Activated T-helper 17 cell treated with anti-CD3 and anti-CD28 coated beads, Interleukin-2, amount 50 U/mL, for 72 hours (primary cell): ENCODE measurements around the gene ST8SIA6. TPM values are rescaled to one million over a fixed set of nuclear protein-coding genes. Genes with fewer than 3 reads are reported as not detected.

Experiments
- ATAC-seq: fragments of 150-1000 bp; cut with Tn5 transposase; replicated peaks from 2 replicates; pipeline ENCODE4 v1.10.0; 2021; ENCODE audit warnings: mild to moderate bottlenecking, moderate library complexity
- H3K27ac Mint-ChIP-seq: one replicate; pipeline ENCODE4 v1.8.0; 2022; ENCODE audit warnings: mixed read lengths
- H3K27me3 Mint-ChIP-seq: one replicate; pipeline ENCODE4 v1.8.0; 2022; ENCODE audit warnings: mixed read lengths
- H3K36me3 Mint-ChIP-seq: one replicate; pipeline ENCODE4 v1.8.0; 2022; ENCODE audit warnings: low read depth, mild to moderate bottlenecking, mixed read lengths
- H3K4me1 Mint-ChIP-seq: one replicate; pipeline ENCODE4 v1.8.0; 2022; ENCODE audit warnings: mixed read lengths
- H3K4me3 Mint-ChIP-seq: one replicate; pipeline ENCODE4 v1.8.0; 2022; ENCODE audit warnings: mild to moderate bottlenecking, mixed read lengths
- H3K9me3 Mint-ChIP-seq: one replicate; pipeline ENCODE4 v1.8.0; 2022; ENCODE audit warnings: mixed read lengths
- total RNA-seq, 2 donors: library from RNA; stranded (reverse); gene quantifications; one replicate each; pipeline ENCODE4 v1.2.3, GENCODE V29; 2022

ST8SIA6 gene
- total RNA-seq, 2 donors from 2014 or later: 0.84 TPM; not detected in 1

DNA sequence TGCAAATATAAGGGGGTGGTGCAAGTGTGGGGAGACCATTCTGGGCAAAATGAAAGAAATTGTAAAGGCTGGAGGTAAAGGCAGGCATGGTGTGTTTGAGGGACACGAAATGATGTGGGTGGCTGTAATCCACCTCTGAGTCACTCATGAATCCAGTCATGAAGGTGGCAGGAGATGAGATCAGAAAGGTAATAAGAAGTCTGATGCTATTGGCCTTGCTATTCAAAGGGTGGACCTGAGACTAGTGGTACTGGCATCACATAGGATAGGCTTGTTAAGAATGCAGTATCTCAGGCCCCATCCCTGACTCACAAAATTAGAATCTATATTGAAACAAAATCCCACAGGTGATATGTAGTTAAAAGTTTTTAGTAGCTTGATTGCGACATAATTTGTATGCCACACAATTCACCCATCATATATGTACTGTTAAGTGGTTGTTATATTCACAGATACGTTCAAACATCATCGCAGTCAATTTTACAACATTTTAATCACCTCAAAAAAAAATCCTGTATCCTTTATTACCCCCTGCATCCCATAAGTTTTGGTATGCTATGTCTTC, 85.6 kb downstream of the ST8SIA6 start:
- H3K4me1 Mint-ChIP-seq: peaks cover 4% of the 10 kb centered on the region

DNA sequence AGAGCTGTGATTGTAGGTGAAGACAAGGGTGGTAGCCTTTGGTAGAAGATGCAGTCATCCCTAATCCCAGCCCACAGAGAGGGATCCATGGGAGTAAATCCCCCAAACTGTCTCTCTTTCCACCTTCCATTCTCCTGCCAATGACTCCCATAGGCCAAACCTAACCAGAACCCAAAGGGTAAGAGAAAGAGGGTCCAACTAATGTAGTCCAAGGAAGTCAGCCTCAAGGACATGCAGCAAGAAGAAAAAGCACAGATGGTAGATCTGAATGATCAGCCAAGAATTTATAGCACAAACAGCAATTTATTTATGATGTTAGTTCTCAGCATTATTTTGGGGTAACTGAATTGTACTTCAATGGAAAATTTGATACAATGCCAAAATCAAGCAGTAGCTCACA, 87.7 kb downstream of the ST8SIA6 start:
- Mint-ChIP-seq H3K27me3 (peaks cover 10% of the 10 kb centered on the region), H3K4me3 (no peak overlapping the region), H3K27ac (no peak overlapping the region), H3K9me3 (peaks cover 4% of the 10 kb centered on the region), H3K4me1 (peaks cover 4% of the 10 kb centered on the region), H3K36me3 (no peaks in the 10 kb centered on the region)
- ATAC-seq: no peak

More for the DNA sequence above, 85.6 kb downstream of the ST8SIA6 start:
- H3K4me3 Mint-ChIP-seq: no peak overlapping the region
- peak; percentile 83 for ATAC-seq
- H3K27me3 Mint-ChIP-seq: peaks cover 5% of the 10 kb centered on the region
- no peak overlapping the region for H3K27ac Mint-ChIP-seq
- H3K36me3 Mint-ChIP-seq: no peaks in the 10 kb centered on the region
- H3K9me3 Mint-ChIP-seq: peaks cover 4% of the 10 kb centered on the region

DNA sequence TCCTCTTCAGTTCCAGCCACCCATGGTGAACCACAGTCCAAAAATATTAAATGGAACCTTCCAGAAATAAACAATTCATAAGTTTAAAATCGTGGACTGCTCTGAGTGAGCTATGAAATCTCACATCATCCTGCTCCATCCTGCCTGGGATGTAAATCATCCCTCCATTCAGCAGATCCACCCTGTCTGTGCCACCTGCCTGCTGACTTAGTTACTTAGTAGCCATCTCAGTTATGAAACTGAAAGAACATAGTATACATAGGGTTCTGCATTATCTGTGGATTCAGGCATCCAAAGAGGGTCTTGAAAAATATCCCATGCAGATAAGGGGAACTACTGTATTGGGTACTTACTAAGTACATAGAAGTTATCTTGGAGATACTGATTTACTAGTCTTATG, 89.0 kb downstream of the ST8SIA6 start:
- Mint-ChIP-seq H3K4me1 (peaks cover 4% of the 10 kb centered on the region), H3K4me3 (no peak overlapping the region), H3K36me3 (no peaks in the 10 kb centered on the region), H3K27ac (no peak overlapping the region), H3K9me3 (peaks cover 4% of the 10 kb centered on the region), H3K27me3 (peaks cover 14% of the 10 kb centered on the region)
- ATAC-seq: no peak

DNA sequence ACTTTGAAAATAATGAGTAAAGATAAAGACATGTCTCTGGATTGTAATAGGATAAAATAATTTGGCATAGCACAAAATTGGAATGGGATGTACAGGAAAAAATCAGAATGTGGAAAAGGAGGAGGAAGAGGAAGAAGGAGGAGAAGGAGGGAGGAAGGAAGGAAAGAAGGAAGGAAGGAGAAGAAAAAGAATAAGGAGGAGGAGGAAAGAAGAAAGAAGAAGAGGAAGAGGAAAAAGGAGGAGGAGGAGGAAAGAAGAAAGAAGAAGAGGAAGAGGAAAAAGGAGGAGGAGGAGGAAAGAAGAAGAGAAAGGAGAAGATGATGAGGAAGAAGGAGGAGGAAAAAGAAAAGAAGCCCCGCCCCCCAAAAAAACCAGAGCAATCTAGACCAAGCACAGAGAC, 95.9 kb downstream of the ST8SIA6 start:
- Mint-ChIP-seq H3K36me3 (no peaks in the 10 kb centered on the region), H3K9me3 (no peaks in the 10 kb centered on the region), H3K27ac (no peak overlapping the region), H3K4me1 (no peaks in the 10 kb centered on the region), H3K27me3 (peaks cover 15% of the 10 kb centered on the region), H3K4me3 (no peak overlapping the region)
- ATAC-seq: no peak

DNA sequence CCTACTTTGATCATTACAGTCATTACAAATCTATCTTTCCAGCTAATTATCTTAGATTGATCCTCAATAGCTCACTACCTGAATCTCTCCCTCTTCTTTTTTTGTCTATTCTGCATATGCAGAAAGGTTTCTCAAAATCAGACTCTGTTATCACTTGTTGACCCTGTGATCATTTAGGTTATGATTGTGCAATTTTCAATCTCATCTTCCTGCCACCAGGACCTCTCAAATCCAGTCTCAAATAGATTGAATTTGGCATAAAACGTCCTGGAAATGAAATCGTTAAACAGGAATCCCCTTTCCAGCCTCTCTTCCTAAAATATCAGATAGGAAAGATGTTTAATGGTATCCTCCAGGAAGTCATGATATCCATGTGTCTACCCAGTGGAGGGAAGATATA, 96.6 kb downstream of the ST8SIA6 start:
- no peaks in the 10 kb centered on the region for H3K36me3 Mint-ChIP-seq
- ATAC-seq: no peak
- no peaks in the 10 kb centered on the region for H3K4me1 Mint-ChIP-seq
- peaks cover 10% of the 10 kb centered on the region for H3K27me3 Mint-ChIP-seq
- no peak overlapping the region for H3K4me3 Mint-ChIP-seq
- H3K27ac Mint-ChIP-seq: no peak overlapping the region
- no peaks in the 10 kb centered on the region for H3K9me3 Mint-ChIP-seq

DNA sequence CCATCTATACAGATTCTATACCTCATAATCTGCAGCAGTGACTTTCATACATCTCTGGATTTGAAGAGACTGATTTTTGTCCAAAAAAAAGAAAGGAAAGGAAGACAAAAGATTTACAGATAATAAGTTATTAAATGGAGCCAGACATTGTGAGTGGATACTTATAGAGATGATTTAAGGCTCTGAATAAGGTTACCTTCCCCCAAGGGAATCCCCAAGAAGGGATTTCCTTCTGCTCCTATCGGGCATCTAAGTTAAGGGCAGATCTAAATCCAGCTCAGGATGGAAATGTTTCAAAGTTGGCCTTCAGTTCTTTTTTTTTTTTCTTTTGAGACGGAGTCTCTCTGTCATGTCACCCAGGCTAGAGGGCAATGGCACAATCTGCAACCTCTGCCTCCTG, 97.6 kb downstream of the ST8SIA6 start:
- H3K4me1 Mint-ChIP-seq: no peaks in the 10 kb centered on the region
- no peak overlapping the region for H3K27ac Mint-ChIP-seq
- no peak overlapping the region for H3K4me3 Mint-ChIP-seq
- H3K9me3 Mint-ChIP-seq: no peaks in the 10 kb centered on the region
- no peak for ATAC-seq
- H3K27me3 Mint-ChIP-seq: peaks cover 14% of the 10 kb centered on the region
- no peaks in the 10 kb centered on the region for H3K36me3 Mint-ChIP-seq

DNA sequence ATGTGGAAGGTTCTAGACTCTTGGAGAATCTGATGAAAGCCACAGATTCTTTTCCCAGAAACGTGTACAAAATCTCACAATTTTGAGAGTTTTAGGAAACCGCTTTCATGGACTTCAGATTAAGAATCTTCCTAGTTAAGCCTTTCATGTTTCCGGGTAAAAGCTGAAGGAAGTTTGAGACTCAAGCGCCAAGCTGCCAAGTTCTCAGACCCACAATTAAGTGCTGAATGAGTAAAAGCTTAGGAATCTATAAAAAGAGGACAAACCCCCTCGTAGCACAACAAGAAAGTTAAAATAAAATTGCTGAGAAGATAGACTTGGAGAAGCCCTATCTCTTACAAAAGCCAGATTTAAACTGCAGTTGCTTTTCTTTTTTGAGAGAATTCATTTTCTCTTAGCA, 99.6 kb downstream of the ST8SIA6 start:
- H3K27ac Mint-ChIP-seq: no peak overlapping the region
- peaks cover 12% of the 10 kb centered on the region for H3K27me3 Mint-ChIP-seq
- no peaks in the 10 kb centered on the region for H3K4me1 Mint-ChIP-seq
- no peaks in the 10 kb centered on the region for H3K36me3 Mint-ChIP-seq
- no peak overlapping the region for H3K4me3 Mint-ChIP-seq
- H3K9me3 Mint-ChIP-seq: no peaks in the 10 kb centered on the region
- no peak for ATAC-seq

DNA sequence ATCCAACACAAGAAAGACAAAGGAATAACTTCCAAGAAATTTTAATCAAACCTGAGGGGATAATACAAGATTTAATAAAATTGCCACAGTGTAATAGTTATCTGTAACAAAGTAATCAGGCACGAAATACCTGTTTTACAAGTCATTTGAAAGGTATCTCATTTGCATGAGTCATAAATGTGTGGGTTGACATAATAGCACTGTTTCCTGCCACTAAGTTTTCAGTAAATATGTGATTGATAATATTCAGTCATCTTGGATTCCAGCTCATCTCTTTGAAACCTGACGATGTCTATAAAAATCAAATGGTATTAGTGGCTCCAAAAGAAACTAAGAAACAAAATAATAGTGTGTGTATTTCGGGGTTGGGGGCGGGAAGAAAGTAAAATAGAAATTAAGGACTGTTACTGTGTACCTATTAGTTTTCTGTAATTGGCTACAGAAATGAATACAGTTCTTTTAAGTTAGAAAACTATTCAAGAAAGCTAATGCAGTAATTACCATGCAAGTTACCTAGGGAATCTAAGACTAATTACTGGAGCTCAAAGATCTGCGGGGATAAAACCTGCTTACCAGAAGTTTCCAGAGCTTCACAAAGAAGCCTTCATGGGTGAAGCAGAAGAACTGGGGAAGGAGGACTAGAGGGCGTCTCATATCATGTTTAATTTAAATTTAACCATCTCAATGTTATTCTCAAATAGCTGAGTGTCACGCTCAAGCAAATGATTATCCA, 100.7 kb downstream of the ST8SIA6 start:
- Mint-ChIP-seq H3K36me3 (no peaks in the 10 kb centered on the region), H3K27ac (no peak overlapping the region), H3K27me3 (peaks cover 14% of the 10 kb centered on the region), H3K9me3 (no peaks in the 10 kb centered on the region), H3K4me3 (no peak overlapping the region), H3K4me1 (no peaks in the 10 kb centered on the region)
- no peak for ATAC-seq

DNA sequence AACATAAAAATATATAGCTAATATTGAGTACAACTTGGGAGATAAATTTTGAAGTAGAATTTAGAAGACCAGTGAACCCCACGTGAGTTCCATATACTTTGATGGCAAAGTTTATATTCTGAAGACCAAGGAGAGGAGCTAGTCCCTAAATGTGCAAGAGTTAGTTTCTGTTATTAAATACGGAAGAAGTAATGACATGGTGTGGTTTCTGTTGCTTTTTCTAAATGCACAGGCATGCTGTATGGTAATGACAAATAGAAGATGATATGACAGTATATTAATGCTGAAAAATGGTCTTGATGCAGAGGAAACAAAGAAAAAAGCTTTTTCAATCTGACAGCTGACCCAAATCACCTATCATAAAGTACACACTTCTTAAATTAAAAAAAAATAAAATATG, 101.8 kb downstream of the ST8SIA6 start:
- Mint-ChIP-seq H3K36me3 (no peaks in the 10 kb centered on the region), H3K4me3 (no peak overlapping the region), H3K27me3 (peaks cover 11% of the 10 kb centered on the region), H3K27ac (no peak overlapping the region), H3K4me1 (no peaks in the 10 kb centered on the region), H3K9me3 (no peaks in the 10 kb centered on the region)
- ATAC-seq: no peak

DNA sequence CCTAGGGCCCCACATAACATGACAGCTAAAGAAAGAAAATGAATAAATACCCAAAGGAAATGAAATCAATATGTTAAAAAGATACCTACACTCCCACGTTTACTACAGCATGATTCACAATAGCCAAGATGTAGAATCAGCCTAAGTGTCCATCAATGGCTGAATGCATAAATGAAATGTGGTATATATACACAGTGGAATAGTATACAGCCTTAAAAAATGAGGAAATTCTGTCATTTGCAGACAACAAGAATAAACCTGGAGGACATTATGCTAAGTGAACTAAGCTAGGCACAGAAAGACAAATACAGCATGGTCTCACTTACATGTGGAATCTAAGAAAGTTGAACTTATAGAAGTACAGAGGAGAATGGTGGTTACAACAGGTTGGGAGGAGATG, 102.9 kb downstream of the ST8SIA6 start:
- no peaks in the 10 kb centered on the region for H3K36me3 Mint-ChIP-seq
- no peak for ATAC-seq
- no peaks in the 10 kb centered on the region for H3K4me1 Mint-ChIP-seq
- no peak overlapping the region for H3K27ac Mint-ChIP-seq
- H3K4me3 Mint-ChIP-seq: no peak overlapping the region
- peaks cover 11% of the 10 kb centered on the region for H3K27me3 Mint-ChIP-seq
- no peaks in the 10 kb centered on the region for H3K9me3 Mint-ChIP-seq

DNA sequence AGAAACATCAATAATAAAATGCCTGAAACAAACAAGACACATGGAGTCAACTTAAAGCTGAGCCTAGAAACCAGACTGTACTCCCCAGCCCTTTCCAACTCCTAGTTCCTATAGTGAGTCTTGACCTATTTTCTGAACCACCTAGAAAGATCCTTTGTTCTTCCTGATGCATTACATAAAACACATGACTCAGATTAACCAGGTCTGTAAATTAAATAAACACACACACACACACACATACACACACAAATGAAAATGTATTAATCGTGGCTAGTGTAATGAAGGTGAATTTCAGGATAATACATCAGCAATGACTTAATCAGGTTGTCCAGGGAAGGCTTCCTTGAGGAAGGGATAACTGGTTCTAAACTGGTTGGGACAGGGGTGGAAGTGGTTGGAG, 104.7 kb downstream of the ST8SIA6 start:
- no peak overlapping the region for H3K27ac Mint-ChIP-seq
- no peaks in the 10 kb centered on the region for H3K36me3 Mint-ChIP-seq
- peaks cover 11% of the 10 kb centered on the region for H3K27me3 Mint-ChIP-seq

DNA sequence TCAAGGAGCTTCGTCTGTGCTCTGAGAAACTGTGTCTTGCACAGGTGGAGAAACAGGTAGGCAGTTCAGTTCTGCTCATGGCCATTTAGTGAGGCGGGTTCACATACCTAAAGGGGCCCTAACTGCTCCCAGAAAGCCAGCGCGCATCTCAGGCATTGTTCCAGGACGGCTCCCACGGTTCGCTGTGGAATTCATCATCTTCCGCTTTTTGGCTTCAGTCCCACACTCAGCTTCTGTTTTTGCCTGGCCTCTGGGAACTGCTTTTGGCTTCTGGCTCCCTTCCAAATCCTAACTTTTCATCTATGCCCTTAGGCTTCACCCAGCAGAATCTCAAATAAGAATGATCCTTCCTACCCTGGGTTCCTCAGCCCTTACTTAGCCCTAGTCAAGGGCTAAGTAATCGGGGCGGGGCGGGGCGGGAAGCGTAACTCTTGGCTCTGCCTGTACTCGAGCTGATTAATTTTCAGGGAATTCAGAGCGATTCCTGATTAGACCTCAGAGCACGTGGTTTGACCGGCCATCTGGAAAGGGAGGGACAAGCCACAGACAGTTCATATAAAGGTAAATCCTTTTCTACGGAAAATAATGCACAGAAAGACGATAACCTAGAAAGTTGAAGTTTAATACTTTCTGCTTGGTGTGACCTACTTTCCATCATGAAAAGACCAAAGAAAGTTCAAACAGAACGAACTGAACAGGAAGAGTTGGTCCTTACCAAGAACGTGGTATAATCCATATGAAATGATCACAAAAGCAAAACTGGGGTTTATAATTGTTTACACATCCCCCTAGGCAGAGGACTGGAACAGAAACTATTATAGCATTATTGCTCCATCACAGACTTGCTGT, 105.7 kb downstream of the ST8SIA6 start:
- H3K9me3 Mint-ChIP-seq: no peaks in the 10 kb centered on the region
- H3K4me3 Mint-ChIP-seq: no peak overlapping the region
- peaks cover 7% of the 10 kb centered on the region for H3K27me3 Mint-ChIP-seq
- H3K4me1 Mint-ChIP-seq: no peaks in the 10 kb centered on the region
- ATAC-seq: no peak
- H3K36me3 Mint-ChIP-seq: no peaks in the 10 kb centered on the region
- no peak overlapping the region for H3K27ac Mint-ChIP-seq

More for the DNA sequence above, 104.7 kb downstream of the ST8SIA6 start:
- no peaks in the 10 kb centered on the region for H3K9me3 Mint-ChIP-seq
- no peaks in the 10 kb centered on the region for H3K4me1 Mint-ChIP-seq
- no peak overlapping the region for H3K4me3 Mint-ChIP-seq
- ATAC-seq: no peak

DNA sequence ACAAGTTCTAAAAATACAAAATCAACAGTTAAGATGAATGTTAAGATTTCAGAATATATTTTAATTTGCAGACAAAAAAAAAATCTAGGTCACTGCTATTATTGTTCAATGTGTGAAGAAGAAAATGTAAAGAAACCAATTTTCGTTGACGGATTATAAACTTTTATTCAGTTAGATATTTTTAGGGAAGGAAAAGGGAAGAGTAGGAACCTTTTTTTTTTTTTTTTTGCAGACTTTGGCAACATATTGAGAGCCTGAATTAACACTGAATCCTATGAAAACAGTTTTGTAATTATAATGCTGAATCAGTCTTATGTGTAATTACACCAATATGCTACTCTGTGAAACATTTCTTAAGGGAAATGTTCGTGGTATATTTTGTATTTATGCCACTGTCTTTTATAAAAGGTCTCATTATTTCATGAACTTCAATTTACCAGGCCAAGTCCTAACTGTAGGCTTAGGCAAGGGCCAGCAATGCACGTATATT, 106.3 kb downstream of the ST8SIA6 start:
- H3K4me3 Mint-ChIP-seq: no peak overlapping the region
- H3K4me1 Mint-ChIP-seq: no peaks in the 10 kb centered on the region
- no peak for ATAC-seq
- no peaks in the 10 kb centered on the region for H3K9me3 Mint-ChIP-seq
- H3K27ac Mint-ChIP-seq: no peak overlapping the region
- H3K27me3 Mint-ChIP-seq: peaks cover 12% of the 10 kb centered on the region
- no peaks in the 10 kb centered on the region for H3K36me3 Mint-ChIP-seq

DNA sequence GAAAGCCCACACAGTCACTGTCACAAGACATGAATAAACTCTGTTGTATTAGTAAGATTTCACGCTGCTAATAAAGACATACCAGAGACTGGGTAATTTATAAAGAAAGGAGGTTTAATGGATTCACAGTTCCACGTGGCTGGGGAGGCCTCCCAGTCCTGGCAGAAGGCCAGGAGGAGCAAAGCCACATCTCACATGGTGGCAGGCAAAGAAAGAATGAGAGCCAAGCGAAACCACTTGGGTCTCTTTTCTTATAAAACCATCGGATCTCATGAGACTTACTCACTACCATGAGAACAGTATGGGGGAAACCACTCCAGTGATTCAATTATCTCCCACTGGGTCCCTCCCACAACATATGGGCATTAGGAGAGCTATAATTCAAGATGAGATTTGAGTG, 110.2 kb downstream of the ST8SIA6 start:
- Mint-ChIP-seq H3K4me1 (no peaks in the 10 kb centered on the region), H3K27me3 (peaks cover 20% of the 10 kb centered on the region), H3K36me3 (no peaks in the 10 kb centered on the region), H3K9me3 (peaks cover 14% of the 10 kb centered on the region), H3K27ac (no peak overlapping the region), H3K4me3 (no peak overlapping the region)
- no peak for ATAC-seq

DNA sequence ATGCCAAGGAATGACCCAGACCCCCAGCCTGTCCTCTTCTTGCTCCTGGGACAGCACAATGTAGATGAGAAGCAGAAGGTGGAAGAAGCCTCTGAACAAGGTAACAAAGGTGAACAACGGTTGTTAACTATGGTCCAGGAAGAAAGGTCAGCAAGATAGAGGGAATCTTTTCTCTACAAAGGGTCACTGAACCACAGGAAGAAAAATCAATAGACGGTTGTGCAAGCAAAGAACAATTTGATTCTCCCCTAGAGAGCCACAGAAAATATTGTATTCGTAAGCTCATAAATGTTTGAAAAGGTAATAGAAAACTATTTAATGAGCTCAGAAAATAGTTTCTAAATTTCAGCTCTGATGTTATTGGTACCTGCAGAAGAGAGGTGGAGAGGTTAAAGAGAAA, 111.3 kb downstream of the ST8SIA6 start:
- Mint-ChIP-seq H3K4me3 (no peak overlapping the region), H3K9me3 (peaks cover 14% of the 10 kb centered on the region), H3K27ac (no peak overlapping the region), H3K4me1 (no peaks in the 10 kb centered on the region), H3K36me3 (no peaks in the 10 kb centered on the region), H3K27me3 (peaks cover 20% of the 10 kb centered on the region)
- ATAC-seq: no peak
